Right lobe of liver (tissue), 4 donors: ENCODE data around the gene RAB5IF.
"Not testable (repeated sequence)": the region's sequence is repeated elsewhere in the genome, so short reads cannot be mapped to it uniquely, and the experiment has no call there.

Experiments
- POLR2A ChIP-seq: fragments of 450-650 bp; IDR thresholded peaks from one replicate; pipeline ENCODE4 v1.6.1; 2017; ENCODE audit warnings: antibody characterized with exemption, mild to moderate bottlenecking
- TF ChIP-seq, protein P1 (sequence below), 4 donors: fragments of 200-600 bp in 3 of 4; fragments of 450-650 bp in 1 of 4; IDR thresholded peaks; one replicate each; pipeline versions ENCODE4 v1.5.1 to v1.8.0; 2016 to 2022; ENCODE audit warnings: antibody characterized with exemption in 4 of 4, mild to moderate bottlenecking in 2 of 4
- donor health status: DM: no; HTN: no; CAD: no.
- donor health status: DM: no; HTN: no; CAD: no.
- donor health status: DM: no; HTN: yes; CAD: no.

DNA sequence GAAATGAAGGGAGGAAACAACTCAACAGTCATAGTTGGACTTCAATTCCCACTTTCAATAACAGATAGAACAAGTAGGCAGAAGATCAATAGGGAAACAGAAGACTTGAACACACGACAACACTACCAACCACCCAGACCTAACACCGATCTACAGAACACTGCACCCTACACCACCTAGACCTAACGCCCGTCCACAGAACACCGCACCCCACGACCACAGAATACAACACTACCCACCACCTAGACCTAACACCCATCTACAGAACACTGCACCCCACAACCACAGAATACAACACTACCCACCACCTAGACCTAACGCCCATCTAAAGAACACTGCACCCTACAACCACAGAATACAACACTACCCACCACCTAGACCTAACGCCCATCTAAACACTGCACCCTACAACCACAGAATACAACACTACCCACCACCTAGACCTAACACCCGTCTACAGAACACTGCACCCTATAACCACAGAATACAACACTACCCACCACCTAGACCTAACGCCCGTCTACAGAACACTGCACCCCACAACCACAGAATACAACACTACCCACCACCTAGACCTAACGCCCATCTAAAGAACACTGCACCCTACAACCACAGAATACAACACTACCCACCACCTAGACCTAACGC, 41.4 kb upstream of the RAB5IF start:
- TF ChIP-seq, protein P1, sequence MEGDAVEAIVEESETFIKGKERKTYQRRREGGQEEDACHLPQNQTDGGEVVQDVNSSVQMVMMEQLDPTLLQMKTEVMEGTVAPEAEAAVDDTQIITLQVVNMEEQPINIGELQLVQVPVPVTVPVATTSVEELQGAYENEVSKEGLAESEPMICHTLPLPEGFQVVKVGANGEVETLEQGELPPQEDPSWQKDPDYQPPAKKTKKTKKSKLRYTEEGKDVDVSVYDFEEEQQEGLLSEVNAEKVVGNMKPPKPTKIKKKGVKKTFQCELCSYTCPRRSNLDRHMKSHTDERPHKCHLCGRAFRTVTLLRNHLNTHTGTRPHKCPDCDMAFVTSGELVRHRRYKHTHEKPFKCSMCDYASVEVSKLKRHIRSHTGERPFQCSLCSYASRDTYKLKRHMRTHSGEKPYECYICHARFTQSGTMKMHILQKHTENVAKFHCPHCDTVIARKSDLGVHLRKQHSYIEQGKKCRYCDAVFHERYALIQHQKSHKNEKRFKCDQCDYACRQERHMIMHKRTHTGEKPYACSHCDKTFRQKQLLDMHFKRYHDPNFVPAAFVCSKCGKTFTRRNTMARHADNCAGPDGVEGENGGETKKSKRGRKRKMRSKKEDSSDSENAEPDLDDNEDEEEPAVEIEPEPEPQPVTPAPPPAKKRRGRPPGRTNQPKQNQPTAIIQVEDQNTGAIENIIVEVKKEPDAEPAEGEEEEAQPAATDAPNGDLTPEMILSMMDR (IDR thresholded peaks at IDR 0.05), result not testable (repeated sequence)
- TF ChIP-seq POLR2A, result not testable (repeated sequence)
